ENCODE data around the gene BCL2. TPM values are rescaled to one million over a fixed set of nuclear protein-coding genes. Genes with fewer than 3 reads are reported as not detected.

Gene BCL2
- polyA plus RNA-seq (2012; rRNA removed) = 1.2 and 1.5 TPM in 2 replicates
- polyA plus RNA-seq (2012; cell fraction: cytosol; rRNA removed) = 1.6 and 1.8 TPM in 2 replicates
- polyA plus RNA-seq (2012; cell fraction: nucleus; rRNA removed) = 1.3 and 1.5 TPM in 2 replicates

- Histone ChIP-seq H3F3A (replicated peaks; ENCODE audit: insufficient read depth) (peaks cover 13% of the 10 kb centered on the region), H2AFZ (ENCODE audit: low read depth) (peak within 1 kb of the TSS; percentile 97), H3K9ac (peak within 1 kb of the TSS; percentile 69), H3K4me2 (peak within 1 kb of the TSS; percentile 97), H3K9me3 (no peaks in the 10 kb centered on the region), H3K79me2 (ENCODE audit: insufficient read depth) (no peaks in the 10 kb centered on the region), H3K9me2 (no peaks in the 10 kb centered on the region), H3K27me3 (ENCODE audit: insufficient read depth) (no peaks in the 10 kb centered on the region; the same call in 1 of the 2 replicates), H3K4me1 (ENCODE audit: control insufficient read depth in 1 of 2, insufficient read depth in 2 of 2, low read depth in 1 of 2, low read length in 1 of 2) (peaks cover 9 to 21% of the 10 kb centered on the region in 2 experiments; a peak in 3 of 4 replicates), H3K36me3 (replicated peaks in 1 of 2; ENCODE audit: control insufficient read depth in 1 of 2, insufficient read depth in 2 of 2, low read length in 1 of 2) (no peaks in the 10 kb centered on the region), H3K27ac (ENCODE audit: low read depth in 2 of 2, low read length in 1 of 2) (peak within 1 kb of the TSS; percentile 41 to 90; a peak in 3 of 4 replicates), H3K4me3 (ENCODE audit: low read depth in 2 of 2, low read length in 1 of 2) (peak within 1 kb of the TSS; percentile 84 to 97), H4K20me1 (ENCODE audit: insufficient read depth) (no peaks in the 10 kb centered on the region)
- ChIA-PET CTCF (interaction anchor here (0.7 to 5.1 kb wide), 16 partner anchors 12 to 304 kb away, joined by 3 to 62 read pairs (median 4); no protein-coding TSS in a partner anchor), POLR2A (interaction anchor here (1.3 kb wide), 1 partner anchor 294 kb away, joined by 4 read pairs; no protein-coding TSS in a partner anchor)
- TF ChIP-seq NRF1 (IDR thresholded peaks at IDR 0.05; ENCODE audit: low read depth, low read length) (peak; percentile 25; the same call in 1 of the 2 replicates), FOSL2 (IDR thresholded peaks at IDR 0.05; ENCODE audit: borderline replicate concordance, low read depth) (no peak), TCF12 (IDR thresholded peaks at IDR 0.05) (no peak), RCOR1 (IDR thresholded peaks at IDR 0.05; ENCODE audit: low read length) (no peak), REST (IDR thresholded peaks at IDR 0.05; ENCODE audit: low read depth, low read length) (no peak), POLR2AphosphoS5 (IDR thresholded peaks at IDR 0.05; ENCODE audit: low read depth, low read length) (0 out of 2 replicates have a peak, but pooled peaks have one; percentile 5), MAX (IDR thresholded peaks at IDR 0.05; ENCODE audit: low read depth) (0 out of 2 replicates have a peak, but pooled peaks have one; percentile 17), YY1 (IDR thresholded peaks at IDR 0.05; ENCODE audit: low read depth) (no peak)
- no peak for DNase-seq
- WGBS (ENCODE audit: low lambda C conversion rate) = 1% methylated on average over 35 of the region's 78 CpGs
These were observed at the start of gene BCL2 for GRCh38 chr18:63319383-63320122. TSS of gene BCL2 (minus strand) at chr18:63319769.

- Histone ChIP-seq H3K9me3 (no peaks in the 10 kb centered on the region), H3K79me2 (ENCODE audit: insufficient read depth) (peaks cover 34% of the 10 kb centered on the region), H3K4me3 (ENCODE audit: low read depth in 2 of 2, low read length in 1 of 2) (peak overlapping the region in 1 of 2 experiments; percentile 77; a peak in 3 of 4 replicates), H3K36me3 (replicated peaks in 1 of 2; ENCODE audit: control insufficient read depth in 1 of 2, insufficient read depth in 2 of 2, low read length in 1 of 2) (no peaks in the 10 kb centered on the region), H3K4me1 (ENCODE audit: control insufficient read depth in 1 of 2, insufficient read depth in 2 of 2, low read depth in 1 of 2, low read length in 1 of 2) (peaks cover 3 to 7% of the 10 kb centered on the region in 2 experiments; a peak in 3 of 4 replicates), H3K27ac (ENCODE audit: low read depth in 2 of 2, low read length in 1 of 2) (no peak overlapping the region), H3K9me2 (no peaks in the 10 kb centered on the region), H3K4me2 (peak overlapping the region; percentile 79), H2AFZ (ENCODE audit: low read depth) (no peak overlapping the region), H3K27me3 (ENCODE audit: insufficient read depth) (no peaks in the 10 kb centered on the region), H3K9ac (no peak overlapping the region), H4K20me1 (ENCODE audit: insufficient read depth) (peaks cover 26% of the 10 kb centered on the region), H3F3A (replicated peaks; ENCODE audit: insufficient read depth) (peaks cover 11% of the 10 kb centered on the region)
- POLR2A ChIA-PET = no interaction called here
- TF ChIP-seq SIN3A (IDR thresholded peaks at IDR 0.05; ENCODE audit: borderline replicate concordance, low read depth, low read length) (no peak), REST (IDR thresholded peaks at IDR 0.05; ENCODE audit: low read depth, low read length) (no peak), YY1 (IDR thresholded peaks at IDR 0.05; ENCODE audit: low read depth) (no peak), MEF2A (IDR thresholded peaks at IDR 0.05; ENCODE audit: borderline replicate concordance, low read depth) (no peak), JUND (IDR thresholded peaks at IDR 0.05) (no peak), RAD21 (IDR thresholded peaks at IDR 0.05; ENCODE audit: low read length) (no peak), SMC3 (IDR thresholded peaks at IDR 0.05; ENCODE audit: low read depth, low read length) (no peak)
- CTCF ChIA-PET = interaction anchor here (1.2 kb wide), 1 partner anchor 71 kb away, joined by 3 read pairs; no protein-coding TSS in a partner anchor
- DNase-seq = no peak
- WGBS (ENCODE audit: low lambda C conversion rate) = 90% methylated on average over 4 of the region's 4 CpGs
These were observed 49.0 kb upstream of the BCL2 start for GRCh38 chr18:63368611-63369010.

Measured in SK-N-SH (cell line).